PC-9 (cell line): ENCODE measurements around the gene FBXO22.

Source experiments
- CTCF ChIP-seq: fragments of 200-600 bp; sonication (generic); conservative IDR thresholded peaks from 2 replicates; pipeline ENCODE4 v1.6.1; 2017; ENCODE audit warnings: mixed run types, antibody characterized with exemption, mild to moderate bottlenecking, moderate library complexity
- EZH2 ChIP-seq: fragments of 200-600 bp; sonication (generic); IDR thresholded peaks from 2 replicates; pipeline ENCODE4 v1.8.0; 2017; ENCODE audit warnings: antibody characterized with exemption, low read depth

GRCh38 chr15:75866916-75867315 is 36.8 kb upstream of the FBXO22 start:
- no peak for TF ChIP-seq CTCF
- TF ChIP-seq EZH2, result no peak
